H9 (cell line): ENCODE data around the gene ZMYM2. TPM values are rescaled to one million over a fixed set of nuclear protein-coding genes. Genes with fewer than 3 reads are reported as not detected.

Source experiments
- DNase-seq: peaks from one replicate; pipeline ENCODE4 v3.0.0-alpha.2; 2017
- H2AFZ ChIP-seq: one replicate; pipeline ENCODE4 v1.6.1; 2013; ENCODE audit warnings: mild to moderate bottlenecking, low read length, control low read depth, moderate library complexity
- H2AK5ac ChIP-seq: 2 replicates; pipeline ENCODE4 v1.6.1; 2013; ENCODE audit warnings: low read length, control low read depth, mixed read lengths; ENCODE audit not compliant: insufficient read length
- H2BK120ac ChIP-seq: one replicate; pipeline ENCODE4 v1.6.1; 2013; ENCODE audit warnings: low read depth, mild to moderate bottlenecking, low read length, control low read depth, inconsistent platforms; ENCODE audit not compliant: poor library complexity, severe bottlenecking
- H2BK12ac ChIP-seq: 2 replicates; pipeline ENCODE4 v1.6.1; 2013; ENCODE audit warnings: low read length, control low read depth, mixed read lengths, low read depth; ENCODE audit not compliant: insufficient read length
- H2BK15ac ChIP-seq: 2 replicates; pipeline ENCODE4 v1.6.1; 2013; ENCODE audit warnings: low read depth, low read length, control low read depth
- H2BK20ac ChIP-seq: one replicate; pipeline ENCODE4 v1.6.1; 2013; ENCODE audit warnings: low read depth, mild to moderate bottlenecking, low read length, control low read depth, inconsistent platforms; ENCODE audit not compliant: poor library complexity, severe bottlenecking
- H2BK5ac ChIP-seq: 2 replicates; pipeline ENCODE4 v1.6.1; 2013; ENCODE audit warnings: low read length, control low read depth, mixed read lengths; ENCODE audit not compliant: insufficient read length
- H3K14ac ChIP-seq: 2 replicates; pipeline ENCODE4 v1.6.1; 2013; ENCODE audit warnings: low read length, control low read depth; ENCODE audit not compliant: insufficient read depth
- H3K18ac ChIP-seq: 2 replicates; pipeline ENCODE4 v1.6.1; 2013; ENCODE audit warnings: low read depth, mild to moderate bottlenecking, mixed read lengths, low read length, control low read depth; ENCODE audit not compliant: insufficient read length
- H3K23ac ChIP-seq: 2 replicates; pipeline ENCODE4 v1.6.1; 2013; ENCODE audit warnings: low read length, control low read depth, mixed read lengths, low read depth; ENCODE audit not compliant: insufficient read length
- H3K23me2 ChIP-seq: 2 replicates; pipeline ENCODE4 v1.6.1; 2013; ENCODE audit warnings: low read depth, mild to moderate bottlenecking, mixed read lengths, low read length, control low read depth; ENCODE audit not compliant: insufficient read length, poor library complexity, severe bottlenecking
- H3K27ac ChIP-seq: 2 replicates; pipeline ENCODE4 v1.5.1; 2013; ENCODE audit warnings: low read length, control low read depth, mixed read lengths, low read depth; ENCODE audit not compliant: insufficient read length
- H3K27me3 ChIP-seq: 2 replicates; pipeline ENCODE4 v1.6.1; 2013; ENCODE audit warnings: low read length, control low read depth, inconsistent platforms; ENCODE audit not compliant: insufficient read depth
- H3K4ac ChIP-seq: 2 replicates; pipeline ENCODE4 v1.6.1; 2013; ENCODE audit warnings: low read depth, mild to moderate bottlenecking, control low read depth, inconsistent platforms, low read length, moderate library complexity
- H3K4me1 ChIP-seq: 2 replicates; pipeline ENCODE4 v1.6.1; 2013; ENCODE audit warnings: low read length, control low read depth, inconsistent platforms; ENCODE audit not compliant: insufficient read depth
- H3K4me2 ChIP-seq: 2 replicates; pipeline ENCODE4 v1.6.1; 2013; ENCODE audit warnings: low read length, control low read depth, mixed read lengths; ENCODE audit not compliant: insufficient read length, insufficient read depth
- H3K56ac ChIP-seq: 2 replicates; pipeline ENCODE4 v1.6.1; 2013; ENCODE audit warnings: low read depth, mild to moderate bottlenecking, mixed read lengths, low read length, control low read depth; ENCODE audit not compliant: insufficient read length
- H3K79me1 ChIP-seq: 2 replicates; pipeline ENCODE4 v1.6.1; 2013; ENCODE audit warnings: low read depth, mild to moderate bottlenecking, moderate library complexity, low read length, control low read depth, inconsistent platforms; ENCODE audit not compliant: insufficient read depth, poor library complexity, severe bottlenecking
- H3K79me2 ChIP-seq: 2 replicates; pipeline ENCODE4 v1.6.1; 2013; ENCODE audit warnings: low read length, control low read depth, inconsistent platforms; ENCODE audit not compliant: insufficient read depth
- H3K9ac ChIP-seq: 2 replicates; pipeline ENCODE4 v1.6.1; 2013; ENCODE audit warnings: low read length, control low read depth, mixed read lengths; ENCODE audit not compliant: insufficient read length; ENCODE audit errors: extremely low read depth
- H3K9me3 ChIP-seq: one replicate; pipeline ENCODE4 v1.6.1; 2013; ENCODE audit warnings: low read depth, low read length, inconsistent platforms; ENCODE audit not compliant: control insufficient read depth
- H3T11ph ChIP-seq: one replicate; pipeline ENCODE4 v1.6.1; 2013; ENCODE audit warnings: mild to moderate bottlenecking, low read length, control low read depth, inconsistent platforms
- H4K20me1 ChIP-seq: one replicate; pipeline ENCODE4 v1.6.1; 2013; ENCODE audit not compliant: control insufficient read depth, insufficient read length, insufficient read depth
- H4K5ac ChIP-seq: 2 replicates; pipeline ENCODE4 v1.6.1; 2013; ENCODE audit warnings: low read depth, mild to moderate bottlenecking, mixed read lengths, low read length, control low read depth; ENCODE audit not compliant: insufficient read length
- H4K8ac ChIP-seq: replicated peaks from 2 replicates; pipeline ENCODE4 v1.6.1; 2013; ENCODE audit warnings: low read length, control low read depth, mixed read lengths, low read depth; ENCODE audit not compliant: insufficient read length
- H4K91ac ChIP-seq: 2 replicates; pipeline ENCODE4 v1.6.1; 2013; ENCODE audit warnings: low read depth, mild to moderate bottlenecking, moderate library complexity, mixed read lengths, low read length, control low read depth; ENCODE audit not compliant: insufficient read length
- H3K27ac Mint-ChIP-seq, 3 experiments: 2 replicates in 2 of 3; 3 replicates in 1 of 3; pipeline ENCODE4 v1.8.0; 2020 to 2021; ENCODE audit warnings: mixed read lengths in 3 of 3, mild to moderate bottlenecking in 1 of 3, moderate library complexity in 1 of 3
- H3K27me3 Mint-ChIP-seq: 2 replicates; pipeline ENCODE4 v1.8.0; 2021; ENCODE audit warnings: low read depth, mild to moderate bottlenecking, moderate library complexity, mixed read lengths
- H3K36me3 Mint-ChIP-seq, 3 experiments: 2 replicates in 2 of 3; 3 replicates in 1 of 3; pipeline ENCODE4 v1.8.0; 2020 to 2021; ENCODE audit warnings: low read depth in 3 of 3, mixed read lengths in 3 of 3; ENCODE audit not compliant: insufficient read depth in 1 of 3
- H3K4me1 Mint-ChIP-seq, 2 experiments: 2 replicates each; pipeline ENCODE4 v1.8.0; 2020; ENCODE audit warnings: mixed read lengths in 2 of 2
- H3K4me3 Mint-ChIP-seq, 2 experiments: 2 replicates in 1 of 2; 3 replicates in 1 of 2; pipeline ENCODE4 v1.8.0; 2020 to 2021; ENCODE audit warnings: mild to moderate bottlenecking in 2 of 2, mixed read lengths in 2 of 2, moderate library complexity in 1 of 2
- H3K9me3 Mint-ChIP-seq, 2 experiments: 2 replicates in 1 of 2; 3 replicates in 1 of 2; pipeline ENCODE4 v1.8.0; 2020; ENCODE audit warnings: mild to moderate bottlenecking in 2 of 2, mixed read lengths in 2 of 2, moderate library complexity in 1 of 2
- CTCF ChIP-seq: fragments of 200-600 bp; sonication (generic); conservative IDR thresholded peaks from 3 replicates; pipeline ENCODE4 v1.8.0; 2021; ENCODE audit warnings: antibody characterized with exemption, mild to moderate bottlenecking
- WGBS: extraction: QIAGEN DNeasy Blood & Tissue Kit; methylation state at CpG from one replicate; pipeline ENCODE4 v1.1.7; 2013; ENCODE audit warnings: missing lambda C conversion rate, low lambda C conversion rate, mixed read lengths; ENCODE audit not compliant: insufficient read length; ENCODE audit errors: extremely low coverage; 5-methylcytosine and 5-hydroxymethylcytosine counted together
- total RNA-seq: library from RNA; stranded (reverse); gene quantifications from 2 replicates; pipeline ENCODE4 v1.2.1, GENCODE V29; 2021

ZMYM2 gene
- total RNA-seq, 1 experiment from 2014 or later = 173 TPM

- no peak overlapping the region for H3K14ac ChIP-seq
- Mint-ChIP-seq H3K27me3 (peaks cover 30% of the 10 kb centered on the region), H3K9me3 (no peaks in the 10 kb centered on the region), H3K27ac (no peak overlapping the region), H3K36me3 (no peaks in the 10 kb centered on the region), H3K4me1 (peaks cover 11 to 14% of the 10 kb centered on the region in 2 experiments), H3K4me3 (no peak overlapping the region)
- no peak overlapping the region for H3K4ac ChIP-seq
- H2AK5ac ChIP-seq = no peak overlapping the region
- no peak overlapping the region for H2BK12ac ChIP-seq
- H3K4me1 ChIP-seq = peaks cover 3% of the 10 kb centered on the region; the same call in 1 of the 2 replicates
- H3K27ac ChIP-seq = no peak overlapping the region
- WGBS = no CpG with 5 or more reads among the region's 4 CpGs
- H3K27me3 ChIP-seq = peaks cover 6% of the 10 kb centered on the region; the same call in 1 of the 2 replicates
- H4K20me1 ChIP-seq = no peaks in the 10 kb centered on the region
- no peak overlapping the region for H3K4me2 ChIP-seq
- no peak overlapping the region for H2BK15ac ChIP-seq
- H2BK20ac ChIP-seq = no peak overlapping the region
- no peak overlapping the region for H4K91ac ChIP-seq
- H2BK5ac ChIP-seq = no peak overlapping the region
- H3K9ac ChIP-seq = no peak overlapping the region
- no peak overlapping the region for H3K56ac ChIP-seq
- no peak overlapping the region for H3K23ac ChIP-seq
- H3K79me1 ChIP-seq = no peaks in the 10 kb centered on the region
- H3K18ac ChIP-seq = no peak overlapping the region
- no peaks in the 10 kb centered on the region for H3K79me2 ChIP-seq
- peaks cover 12% of the 10 kb centered on the region for H3K23me2 ChIP-seq
- no peak overlapping the region for H2BK120ac ChIP-seq
- H4K8ac ChIP-seq = no peak overlapping the region
- no peak overlapping the region for H2AFZ ChIP-seq
- no peak overlapping the region for H4K5ac ChIP-seq
- TF ChIP-seq CTCF = no peak
- no peak overlapping the region for H3T11ph ChIP-seq
- no peaks in the 10 kb centered on the region for H3K9me3 ChIP-seq
- DNase-seq = peak; percentile 3
Measured at GRCh38 chr13:20125129-20125782, 166.7 kb downstream of the ZMYM2 start.
